Measurements from ENCODE around the gene ERFE. TPM values are rescaled to one million over a fixed set of nuclear protein-coding genes. Genes with fewer than 3 reads are reported as not detected.

The ERFE gene
- total RNA-seq, 2 experiments from 2014 or later: 0.99 to 1.0 TPM

DNA sequence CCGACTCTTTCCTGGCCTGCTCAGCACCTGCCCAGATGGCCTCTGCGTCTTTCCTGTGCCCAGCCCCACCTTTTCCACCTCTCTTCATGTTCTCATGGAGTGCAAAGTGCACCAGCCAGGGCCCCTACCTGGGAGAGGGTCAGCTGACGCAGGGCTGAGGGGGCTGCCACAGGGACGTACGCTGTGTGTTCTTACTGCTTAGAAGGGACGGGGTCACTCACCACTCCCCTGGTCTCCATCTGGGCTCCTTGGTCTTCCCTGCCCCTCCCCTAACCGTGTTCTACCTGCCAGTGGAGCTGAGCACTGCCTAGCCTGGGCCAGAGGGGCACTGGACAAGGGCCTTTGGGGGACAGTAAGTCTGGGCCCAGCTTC, 8.6 kb downstream of the ERFE start:
- POLR2A ChIA-PET: interaction anchor here (0.8 to 1.3 kb wide), 3 partner anchors 9 to 68 kb away, joined by 3 read pairs; no protein-coding TSS in a partner anchor
- CTCF ChIA-PET: no interaction called here
- DNase-seq (no peak), ATAC-seq (no peak)
- TF ChIP-seq, protein P1, sequence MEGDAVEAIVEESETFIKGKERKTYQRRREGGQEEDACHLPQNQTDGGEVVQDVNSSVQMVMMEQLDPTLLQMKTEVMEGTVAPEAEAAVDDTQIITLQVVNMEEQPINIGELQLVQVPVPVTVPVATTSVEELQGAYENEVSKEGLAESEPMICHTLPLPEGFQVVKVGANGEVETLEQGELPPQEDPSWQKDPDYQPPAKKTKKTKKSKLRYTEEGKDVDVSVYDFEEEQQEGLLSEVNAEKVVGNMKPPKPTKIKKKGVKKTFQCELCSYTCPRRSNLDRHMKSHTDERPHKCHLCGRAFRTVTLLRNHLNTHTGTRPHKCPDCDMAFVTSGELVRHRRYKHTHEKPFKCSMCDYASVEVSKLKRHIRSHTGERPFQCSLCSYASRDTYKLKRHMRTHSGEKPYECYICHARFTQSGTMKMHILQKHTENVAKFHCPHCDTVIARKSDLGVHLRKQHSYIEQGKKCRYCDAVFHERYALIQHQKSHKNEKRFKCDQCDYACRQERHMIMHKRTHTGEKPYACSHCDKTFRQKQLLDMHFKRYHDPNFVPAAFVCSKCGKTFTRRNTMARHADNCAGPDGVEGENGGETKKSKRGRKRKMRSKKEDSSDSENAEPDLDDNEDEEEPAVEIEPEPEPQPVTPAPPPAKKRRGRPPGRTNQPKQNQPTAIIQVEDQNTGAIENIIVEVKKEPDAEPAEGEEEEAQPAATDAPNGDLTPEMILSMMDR (IDR thresholded peaks at IDR 0.05): no peak
- Mint-ChIP-seq H3K27ac (no peak overlapping the region), H3K9me3 (no peaks in the 10 kb centered on the region), H3K36me3 (ENCODE audit: low read depth) (peaks cover 11% of the 10 kb centered on the region), H3K4me3 (no peak overlapping the region), H3K27me3 (peaks cover 9% of the 10 kb centered on the region), H3K4me1 (ENCODE audit: low read depth) (no peaks in the 10 kb centered on the region)
- intact Hi-C loops (cut with micrococcal nuclease): no loop called here

DNA sequence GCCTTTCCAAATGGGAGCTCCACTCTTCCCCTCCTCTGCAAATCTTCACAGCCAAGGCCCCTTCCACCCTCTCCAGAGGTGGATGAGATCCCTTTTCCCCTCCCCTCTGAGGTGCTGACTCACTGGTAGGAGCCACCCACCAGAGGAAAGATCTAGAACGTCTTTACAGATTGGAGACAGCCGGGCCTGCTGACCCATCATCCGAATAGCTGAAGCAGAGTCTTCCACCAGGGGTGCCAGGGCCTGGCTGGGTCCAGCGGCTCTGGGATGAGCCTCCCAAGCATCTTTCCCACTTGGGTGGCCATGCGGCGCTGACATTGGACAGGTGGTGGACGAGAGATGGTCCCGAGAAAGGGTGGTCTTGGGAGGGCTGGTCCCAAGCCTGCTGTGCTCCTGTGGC, 9.0 kb downstream of the ERFE start:
- H3K27me3 Mint-ChIP-seq: peaks cover 9% of the 10 kb centered on the region
- ChIA-PET POLR2A (interaction anchor here (0.8 to 1.3 kb wide), 3 partner anchors 8 to 68 kb away, joined by 3 read pairs; no protein-coding TSS in a partner anchor), CTCF (no interaction called here)
- no peak for ATAC-seq
- H3K36me3 Mint-ChIP-seq (ENCODE audit: low read depth): peaks cover 12% of the 10 kb centered on the region
- TF ChIP-seq, protein P1 (IDR thresholded peaks at IDR 0.05): no peak
- no peaks in the 10 kb centered on the region for H3K4me1 Mint-ChIP-seq (ENCODE audit: low read depth)
- intact Hi-C loops (cut with micrococcal nuclease): no loop called here
- H3K9me3 Mint-ChIP-seq: no peaks in the 10 kb centered on the region
- DNase-seq: no peak
- H3K27ac Mint-ChIP-seq: no peak overlapping the region
- H3K4me3 Mint-ChIP-seq: no peak overlapping the region

GRCh38 chr2:238168196-238169047, 9.7 kb downstream of the ERFE start:
- CTCF ChIA-PET: no interaction called here

DNA sequence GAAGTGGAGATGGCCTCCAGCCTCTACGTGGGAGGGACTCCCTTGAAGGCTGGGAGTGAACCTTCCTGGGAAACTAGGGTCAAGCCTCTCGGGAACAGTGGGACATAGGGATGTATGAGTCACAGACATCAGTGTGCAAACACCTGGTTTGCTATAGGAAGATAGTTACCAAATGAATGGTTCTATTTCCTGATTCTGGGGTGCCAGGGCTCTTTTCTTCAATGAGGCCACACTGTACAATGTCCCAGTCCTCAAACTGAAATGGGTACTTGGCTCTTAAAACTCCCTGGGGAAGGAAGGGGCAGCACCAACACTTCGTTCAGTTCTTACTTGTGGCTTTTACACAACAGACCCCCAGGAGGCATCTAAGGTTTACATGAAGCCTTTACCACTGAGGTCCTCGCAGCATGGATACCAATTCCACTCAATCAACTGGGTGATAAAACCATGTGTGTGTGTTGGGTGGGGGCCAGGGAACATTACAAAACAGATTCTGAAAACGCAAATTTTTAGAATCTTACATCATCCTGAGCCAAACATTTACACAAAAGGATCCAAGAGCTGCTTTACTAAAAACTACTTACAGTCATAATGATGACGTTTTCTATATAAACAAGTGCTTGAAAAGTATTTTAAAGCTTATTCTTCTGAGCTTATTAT, 10.4 kb downstream of the ERFE start:
- DNase-seq (no peak), ATAC-seq (no peak)
- peaks cover 20% of the 10 kb centered on the region for H3K36me3 Mint-ChIP-seq (ENCODE audit: low read depth)
- POLR2A ChIA-PET: no interaction called here
- CTCF ChIA-PET: no interaction called here
- peaks cover 9% of the 10 kb centered on the region for H3K27me3 Mint-ChIP-seq
- TF ChIP-seq, protein P1 (IDR thresholded peaks at IDR 0.05): no peak
- no peak overlapping the region for H3K27ac Mint-ChIP-seq
- H3K4me3 Mint-ChIP-seq: no peak overlapping the region
- intact Hi-C loops (cut with micrococcal nuclease): no loop called here
- no peaks in the 10 kb centered on the region for H3K9me3 Mint-ChIP-seq
- H3K4me1 Mint-ChIP-seq (ENCODE audit: low read depth): no peaks in the 10 kb centered on the region

More at GRCh38 chr2:238168196-238169047, 9.7 kb downstream of the ERFE start:
- TF ChIP-seq, protein P1 (IDR thresholded peaks at IDR 0.05): no peak
- intact Hi-C loops (cut with micrococcal nuclease): no loop called here
- no peaks in the 10 kb centered on the region for H3K4me1 Mint-ChIP-seq (ENCODE audit: low read depth)
- POLR2A ChIA-PET: interaction anchor here (0.8 to 1.3 kb wide), 3 partner anchors 8 to 67 kb away, joined by 3 read pairs; no protein-coding TSS in a partner anchor
- H3K27me3 Mint-ChIP-seq: peaks cover 9% of the 10 kb centered on the region
- peaks cover 19% of the 10 kb centered on the region for H3K36me3 Mint-ChIP-seq (ENCODE audit: low read depth)
- H3K9me3 Mint-ChIP-seq: no peaks in the 10 kb centered on the region
- H3K27ac Mint-ChIP-seq: no peak overlapping the region
- H3K4me3 Mint-ChIP-seq: no peak overlapping the region
- DNase-seq: no peak
- ATAC-seq: no peak

DNA sequence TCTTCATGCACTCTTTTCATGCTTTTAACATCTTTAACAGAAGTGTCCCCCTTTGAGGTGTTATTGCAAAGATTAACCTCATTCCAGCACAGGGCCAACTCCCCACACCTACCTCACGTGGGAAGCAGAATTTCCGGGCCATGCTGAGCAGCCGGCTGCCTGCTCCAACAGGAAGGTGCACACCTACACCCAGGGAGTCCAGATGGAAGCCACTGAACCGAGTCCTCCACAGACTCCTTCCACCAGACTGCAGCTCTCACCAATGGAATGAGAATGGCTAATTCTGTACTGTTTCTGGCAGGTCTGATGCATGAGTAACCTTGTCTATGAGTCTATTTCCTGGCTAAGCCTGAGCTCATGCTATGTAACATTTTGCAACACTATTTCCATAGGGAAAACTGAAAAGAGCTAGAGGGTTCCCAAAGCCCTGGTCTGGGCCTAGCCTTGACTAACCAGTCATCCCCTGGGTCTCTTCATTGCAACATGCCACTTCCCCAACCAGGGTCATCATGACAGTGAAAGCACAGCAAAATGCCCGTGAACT, 11.0 kb downstream of the ERFE start:
- H3K27ac Mint-ChIP-seq: peak overlapping the region; percentile 35
- ChIA-PET CTCF (no interaction called here), POLR2A (no interaction called here)
- no peak overlapping the region for H3K4me3 Mint-ChIP-seq
- ATAC-seq (no peak), DNase-seq (no peak)
- TF ChIP-seq, protein P1 (IDR thresholded peaks at IDR 0.05): no peak
- H3K4me1 Mint-ChIP-seq (ENCODE audit: low read depth): no peaks in the 10 kb centered on the region
- intact Hi-C loops (cut with micrococcal nuclease): no loop called here
- no peaks in the 10 kb centered on the region for H3K9me3 Mint-ChIP-seq
- peaks cover 5% of the 10 kb centered on the region for H3K27me3 Mint-ChIP-seq
- H3K36me3 Mint-ChIP-seq (ENCODE audit: low read depth): peaks cover 21% of the 10 kb centered on the region
